SK-N-SH (cell line): ENCODE measurements around the gene AACS.

Experiments used
- GABPA ChIP-seq: IDR thresholded peaks from 2 replicates; pipeline ENCODE4 v1.4.0; 2012; ENCODE audit warnings: low read depth, mild to moderate bottlenecking
- POLR2AphosphoS5 ChIP-seq: IDR thresholded peaks from 2 replicates; pipeline ENCODE4 v1.6.1; 2012; ENCODE audit warnings: low read depth, low read length
- TAF1 ChIP-seq: IDR thresholded peaks from 2 replicates; pipeline ENCODE4 v1.6.1; 2012; ENCODE audit warnings: low read depth, mild to moderate bottlenecking, low read length, moderate library complexity, borderline replicate concordance
- TF ChIP-seq, protein P1 (sequence below): fragments of 200-600 bp; sonication (generic); IDR thresholded peaks from 2 replicates; pipeline ENCODE4 v1.6.1; 2017; ENCODE audit warnings: antibody characterized with exemption, mild to moderate bottlenecking, moderate library complexity

DNA sequence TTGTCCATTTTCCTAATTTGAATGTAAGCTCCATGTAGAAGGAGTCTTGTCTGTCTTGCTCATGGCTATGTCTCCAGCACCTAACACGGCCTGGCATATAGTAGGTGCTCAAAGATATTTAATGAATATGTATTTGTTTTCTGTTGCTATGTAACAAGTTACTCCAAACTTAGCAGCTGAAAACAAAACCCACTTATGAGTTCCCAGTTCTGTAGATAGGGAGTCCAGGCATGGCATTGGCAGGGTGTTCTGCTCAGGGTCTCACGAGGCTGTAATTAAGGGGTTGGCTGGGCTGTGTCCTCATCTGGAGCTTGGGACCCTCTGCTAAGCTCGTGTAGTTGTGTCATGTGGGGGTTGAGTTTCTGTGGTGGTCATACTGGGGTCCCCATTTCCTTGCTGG is 106.0 kb downstream of the AACS start:
- TF ChIP-seq, protein P1, sequence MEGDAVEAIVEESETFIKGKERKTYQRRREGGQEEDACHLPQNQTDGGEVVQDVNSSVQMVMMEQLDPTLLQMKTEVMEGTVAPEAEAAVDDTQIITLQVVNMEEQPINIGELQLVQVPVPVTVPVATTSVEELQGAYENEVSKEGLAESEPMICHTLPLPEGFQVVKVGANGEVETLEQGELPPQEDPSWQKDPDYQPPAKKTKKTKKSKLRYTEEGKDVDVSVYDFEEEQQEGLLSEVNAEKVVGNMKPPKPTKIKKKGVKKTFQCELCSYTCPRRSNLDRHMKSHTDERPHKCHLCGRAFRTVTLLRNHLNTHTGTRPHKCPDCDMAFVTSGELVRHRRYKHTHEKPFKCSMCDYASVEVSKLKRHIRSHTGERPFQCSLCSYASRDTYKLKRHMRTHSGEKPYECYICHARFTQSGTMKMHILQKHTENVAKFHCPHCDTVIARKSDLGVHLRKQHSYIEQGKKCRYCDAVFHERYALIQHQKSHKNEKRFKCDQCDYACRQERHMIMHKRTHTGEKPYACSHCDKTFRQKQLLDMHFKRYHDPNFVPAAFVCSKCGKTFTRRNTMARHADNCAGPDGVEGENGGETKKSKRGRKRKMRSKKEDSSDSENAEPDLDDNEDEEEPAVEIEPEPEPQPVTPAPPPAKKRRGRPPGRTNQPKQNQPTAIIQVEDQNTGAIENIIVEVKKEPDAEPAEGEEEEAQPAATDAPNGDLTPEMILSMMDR = no peak
- TF ChIP-seq TAF1 = no peak
- no peak for TF ChIP-seq GABPA
- no peak for TF ChIP-seq POLR2AphosphoS5
